Measurements from ENCODE around the gene DTX3L. TPM values are rescaled to one million over a fixed set of nuclear protein-coding genes. Genes with fewer than 3 reads are reported as not detected.

The DTX3L gene
- total and polyA plus RNA-seq, 12 donors, result 3.2 to 61.1 (median 12.0) TPM

DNA sequence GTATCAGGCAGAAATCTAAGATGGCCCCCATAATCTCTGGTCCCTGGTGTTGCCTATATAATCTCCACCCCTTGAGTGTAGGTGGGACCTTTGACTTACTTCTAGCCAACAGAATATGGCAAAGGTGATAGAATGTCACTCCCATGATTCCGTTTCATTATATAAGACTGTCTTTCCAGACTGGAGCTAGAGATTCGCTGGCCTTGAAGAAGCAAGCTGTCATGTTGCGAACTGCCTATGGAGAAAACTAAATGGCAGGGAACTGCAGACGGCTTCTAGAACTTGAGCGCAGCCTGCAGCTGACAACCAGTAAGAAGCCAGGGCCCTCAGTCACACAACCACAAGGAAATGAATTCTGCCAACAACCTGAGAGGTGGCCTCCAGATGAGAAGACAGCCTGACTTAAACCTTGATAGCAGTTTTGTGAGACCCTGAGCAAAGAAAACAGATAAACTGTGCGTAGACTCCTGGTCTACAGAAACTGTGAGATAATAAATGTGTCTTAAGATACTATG is 47.2 kb upstream of the DTX3L start:
- intact Hi-C loops (cut with DNase I), result loop anchor here in 1 of 10 donors (10.0 kb wide), 1 partner anchor 62 kb away; no protein-coding TSS in a partner anchor
- Histone ChIP-seq H3K9me3 (no peaks in the 10 kb centered on the region), H3K27me3 (no peaks in the 10 kb centered on the region), H3K36me3 (no peaks in the 10 kb centered on the region), H3K27ac (no peak overlapping the region), H3K4me1 (peaks cover 0 to 23% (median 19%) of the 10 kb centered on the region in 9 donors), H3K4me3 (no peak overlapping the region)
- ATAC-seq (no peak), DNase-seq (no peak)
- TF ChIP-seq, protein P1, sequence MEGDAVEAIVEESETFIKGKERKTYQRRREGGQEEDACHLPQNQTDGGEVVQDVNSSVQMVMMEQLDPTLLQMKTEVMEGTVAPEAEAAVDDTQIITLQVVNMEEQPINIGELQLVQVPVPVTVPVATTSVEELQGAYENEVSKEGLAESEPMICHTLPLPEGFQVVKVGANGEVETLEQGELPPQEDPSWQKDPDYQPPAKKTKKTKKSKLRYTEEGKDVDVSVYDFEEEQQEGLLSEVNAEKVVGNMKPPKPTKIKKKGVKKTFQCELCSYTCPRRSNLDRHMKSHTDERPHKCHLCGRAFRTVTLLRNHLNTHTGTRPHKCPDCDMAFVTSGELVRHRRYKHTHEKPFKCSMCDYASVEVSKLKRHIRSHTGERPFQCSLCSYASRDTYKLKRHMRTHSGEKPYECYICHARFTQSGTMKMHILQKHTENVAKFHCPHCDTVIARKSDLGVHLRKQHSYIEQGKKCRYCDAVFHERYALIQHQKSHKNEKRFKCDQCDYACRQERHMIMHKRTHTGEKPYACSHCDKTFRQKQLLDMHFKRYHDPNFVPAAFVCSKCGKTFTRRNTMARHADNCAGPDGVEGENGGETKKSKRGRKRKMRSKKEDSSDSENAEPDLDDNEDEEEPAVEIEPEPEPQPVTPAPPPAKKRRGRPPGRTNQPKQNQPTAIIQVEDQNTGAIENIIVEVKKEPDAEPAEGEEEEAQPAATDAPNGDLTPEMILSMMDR (IDR thresholded peaks at IDR 0.05), result no peak
- WGBS, 2 donors, result 89 to 96% methylated on average over 6 of the region's 6 CpGs

DNA sequence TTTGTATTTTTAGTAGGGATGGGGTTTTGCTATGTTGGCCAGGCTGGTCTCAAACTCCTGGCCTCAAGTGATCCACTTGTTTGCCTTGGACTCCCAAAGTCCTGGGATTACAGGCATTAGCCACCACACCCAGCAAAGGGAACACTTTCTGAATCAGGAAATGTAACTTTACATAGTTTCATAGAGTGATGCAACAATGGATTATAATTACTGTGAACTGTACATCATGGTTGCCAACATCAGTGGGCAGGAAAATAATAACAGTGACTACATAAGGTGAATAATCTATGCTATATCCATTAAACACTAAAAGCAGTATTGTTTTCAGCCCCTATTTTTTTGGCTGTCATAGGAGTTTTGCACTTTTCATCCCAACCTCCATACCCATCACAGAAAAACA is 44.4 kb upstream of the DTX3L start:
- Histone ChIP-seq H3K36me3 (no peaks in the 10 kb centered on the region), H3K27ac (no peak overlapping the region), H3K27me3 (no peaks in the 10 kb centered on the region), H3K4me3 (no peak overlapping the region), H3K4me1 (peaks cover 0 to 5% (median 0%) of the 10 kb centered on the region in 9 donors), H3K9me3 (no peaks in the 10 kb centered on the region)
- TF ChIP-seq, protein P1 (IDR thresholded peaks at IDR 0.05), result no peak
- ATAC-seq, result no peak
- DNase-seq, result no peak
- intact Hi-C loops (cut with DNase I), result loop anchor here in 1 of 10 donors (10.0 kb wide), 1 partner anchor 65 kb away; no protein-coding TSS in a partner anchor

DNA sequence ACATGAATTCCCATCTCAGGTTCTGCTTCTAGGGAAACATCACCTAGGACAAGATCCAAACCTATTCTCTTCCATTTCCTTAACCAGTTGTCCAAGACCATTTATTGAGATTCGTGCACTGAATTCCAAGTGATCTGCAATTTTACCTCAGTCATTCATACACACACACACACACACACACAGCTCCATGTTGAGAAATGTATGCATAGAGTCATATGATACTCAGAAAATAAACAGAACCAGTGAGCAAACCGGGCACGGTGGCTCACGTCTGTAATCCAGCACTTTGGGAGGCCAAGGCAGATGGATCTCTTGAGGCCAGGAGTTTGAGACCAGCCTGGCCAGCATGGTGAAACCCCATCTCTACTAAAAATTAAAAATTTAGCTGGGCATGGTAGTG is 43.3 kb upstream of the DTX3L start:
- H3K9me3 ChIP-seq, result no peaks in the 10 kb centered on the region
- no peak overlapping the region for H3K27ac ChIP-seq
- intact Hi-C loops (cut with DNase I), result no loop called here
- WGBS, 2 donors, result 90 to 92% methylated on average over 4 of the region's 4 CpGs
- H3K27me3 ChIP-seq, result no peaks in the 10 kb centered on the region
- no peak overlapping the region for H3K4me3 ChIP-seq
- H3K4me1 ChIP-seq, result no peaks in the 10 kb centered on the region
- peaks cover 0 to 6% (median 0%) of the 10 kb centered on the region in 9 donors for H3K36me3 ChIP-seq
- no peak for DNase-seq
- no peak for ATAC-seq
- TF ChIP-seq, protein P1 (IDR thresholded peaks at IDR 0.05), result no peak

DNA sequence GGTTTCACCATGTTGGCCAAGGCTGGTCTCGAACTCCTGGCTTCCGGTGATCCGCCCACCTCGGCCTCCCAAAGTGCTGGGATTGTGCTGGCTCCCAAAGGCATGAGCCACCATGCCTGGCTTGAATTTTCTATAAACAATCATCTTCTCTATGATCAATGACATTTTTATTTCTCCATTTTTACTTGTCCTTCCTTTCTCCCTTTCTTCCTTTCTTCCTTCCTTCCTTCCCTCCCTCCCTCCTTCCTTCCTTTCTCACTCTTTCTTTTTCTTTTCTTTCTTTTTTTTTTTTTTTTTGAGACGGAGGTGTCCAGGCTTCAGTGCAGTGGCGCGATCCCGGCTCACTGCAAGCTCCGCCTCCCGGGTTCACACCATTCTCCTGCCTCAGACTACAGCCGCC is 40.8 kb upstream of the DTX3L start:
- intact Hi-C loops (cut with DNase I), result no loop called here
- H3K4me3 ChIP-seq, result no peak overlapping the region
- TF ChIP-seq, protein P1 (IDR thresholded peaks at IDR 0.05), result no peak
- H3K36me3 ChIP-seq, result peaks cover 0 to 27% (median 5%) of the 10 kb centered on the region in 9 donors
- ATAC-seq, result no peak
- DNase-seq, result no peak
- 92 to 95% methylated on average over 11 of the region's 11 CpGs for WGBS, 2 donors
- no peak overlapping the region for H3K27ac ChIP-seq
- H3K9me3 ChIP-seq, result no peaks in the 10 kb centered on the region
- no peaks in the 10 kb centered on the region for H3K4me1 ChIP-seq
- no peaks in the 10 kb centered on the region for H3K27me3 ChIP-seq
